ENCODE data around the gene RERG.

DNA sequence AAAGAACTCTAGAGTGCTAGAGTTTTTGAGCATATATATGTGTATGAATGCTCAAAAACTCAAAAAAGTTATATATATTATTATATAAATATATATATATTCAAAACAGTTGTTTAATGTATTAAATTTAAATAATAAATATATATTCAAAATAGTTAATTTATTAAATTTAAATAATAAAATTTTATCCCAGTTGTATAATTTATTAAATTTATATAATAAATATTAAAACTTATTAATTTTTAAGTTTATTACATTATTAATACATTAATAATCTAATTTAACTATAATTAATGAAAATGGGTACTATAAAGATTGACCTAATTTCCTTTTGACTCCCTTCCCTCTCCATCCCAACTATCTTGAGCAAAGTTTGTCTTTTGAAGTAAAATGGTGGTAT is 97.8 kb downstream of the RERG start:
- TF ChIP-seq, protein P1, sequence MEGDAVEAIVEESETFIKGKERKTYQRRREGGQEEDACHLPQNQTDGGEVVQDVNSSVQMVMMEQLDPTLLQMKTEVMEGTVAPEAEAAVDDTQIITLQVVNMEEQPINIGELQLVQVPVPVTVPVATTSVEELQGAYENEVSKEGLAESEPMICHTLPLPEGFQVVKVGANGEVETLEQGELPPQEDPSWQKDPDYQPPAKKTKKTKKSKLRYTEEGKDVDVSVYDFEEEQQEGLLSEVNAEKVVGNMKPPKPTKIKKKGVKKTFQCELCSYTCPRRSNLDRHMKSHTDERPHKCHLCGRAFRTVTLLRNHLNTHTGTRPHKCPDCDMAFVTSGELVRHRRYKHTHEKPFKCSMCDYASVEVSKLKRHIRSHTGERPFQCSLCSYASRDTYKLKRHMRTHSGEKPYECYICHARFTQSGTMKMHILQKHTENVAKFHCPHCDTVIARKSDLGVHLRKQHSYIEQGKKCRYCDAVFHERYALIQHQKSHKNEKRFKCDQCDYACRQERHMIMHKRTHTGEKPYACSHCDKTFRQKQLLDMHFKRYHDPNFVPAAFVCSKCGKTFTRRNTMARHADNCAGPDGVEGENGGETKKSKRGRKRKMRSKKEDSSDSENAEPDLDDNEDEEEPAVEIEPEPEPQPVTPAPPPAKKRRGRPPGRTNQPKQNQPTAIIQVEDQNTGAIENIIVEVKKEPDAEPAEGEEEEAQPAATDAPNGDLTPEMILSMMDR (conservative IDR thresholded peaks at IDR 0.05 in 1 of 2, IDR thresholded peaks at IDR 0.05 in 1 of 2; ENCODE audit: extremely low read depth in 1 of 2, insufficient read depth in 1 of 2, low read depth in 1 of 2, low read length in 2 of 2): no peak
- no peak for TF ChIP-seq EZH2 (IDR thresholded peaks at IDR 0.05; ENCODE audit: borderline replicate concordance, low read length)

Data from mammary epithelial cell (primary cell).